ENCODE data around the gene BCKDK.
"Not testable (repeated sequence)": the region's sequence is repeated elsewhere in the genome, so short reads cannot be mapped to it uniquely, and the experiment has no call there.

Gene BCKDK

GRCh38 chr16:31100876-31101641 lies 7.1 kb upstream of the BCKDK start:
- DNase-seq, result not testable (repeated sequence)

- peak; percentile 89 for DNase-seq
Observed at GRCh38 chr16:31105677-31106213, 2.4 kb upstream of the BCKDK start.

GRCh38 chr16:31106509-31107464 lies 1.4 kb upstream of the BCKDK start:
- no peak for DNase-seq

DNA sequence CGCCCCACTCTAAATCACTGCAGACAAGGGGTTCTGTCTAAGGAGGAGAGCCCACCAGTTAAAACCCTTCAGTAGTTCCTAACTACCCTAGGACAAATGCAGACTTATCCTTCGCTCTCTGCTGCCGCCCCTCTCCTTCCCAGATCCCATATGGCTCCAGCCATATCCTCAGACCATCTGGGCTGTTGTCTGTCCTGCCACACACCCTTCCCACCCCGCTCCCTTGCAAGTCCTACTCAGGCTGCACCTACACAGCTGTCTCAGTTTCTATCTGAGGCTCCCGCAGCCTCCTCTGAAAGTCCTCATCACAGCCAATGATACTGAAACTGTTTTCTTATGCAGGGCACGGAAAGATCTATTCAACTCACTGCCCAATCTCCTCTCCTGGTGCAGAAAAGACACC lies 720 bp upstream of the BCKDK start:
- DNase-seq, result no peak

GRCh38 chr16:31108794-31109558 lies 790 bp downstream of the BCKDK start:
- DNase-seq, result no peak

GRCh38 chr16:31109622-31110021 lies 1.4 kb downstream of the BCKDK start:
- no peak for DNase-seq

DNA sequence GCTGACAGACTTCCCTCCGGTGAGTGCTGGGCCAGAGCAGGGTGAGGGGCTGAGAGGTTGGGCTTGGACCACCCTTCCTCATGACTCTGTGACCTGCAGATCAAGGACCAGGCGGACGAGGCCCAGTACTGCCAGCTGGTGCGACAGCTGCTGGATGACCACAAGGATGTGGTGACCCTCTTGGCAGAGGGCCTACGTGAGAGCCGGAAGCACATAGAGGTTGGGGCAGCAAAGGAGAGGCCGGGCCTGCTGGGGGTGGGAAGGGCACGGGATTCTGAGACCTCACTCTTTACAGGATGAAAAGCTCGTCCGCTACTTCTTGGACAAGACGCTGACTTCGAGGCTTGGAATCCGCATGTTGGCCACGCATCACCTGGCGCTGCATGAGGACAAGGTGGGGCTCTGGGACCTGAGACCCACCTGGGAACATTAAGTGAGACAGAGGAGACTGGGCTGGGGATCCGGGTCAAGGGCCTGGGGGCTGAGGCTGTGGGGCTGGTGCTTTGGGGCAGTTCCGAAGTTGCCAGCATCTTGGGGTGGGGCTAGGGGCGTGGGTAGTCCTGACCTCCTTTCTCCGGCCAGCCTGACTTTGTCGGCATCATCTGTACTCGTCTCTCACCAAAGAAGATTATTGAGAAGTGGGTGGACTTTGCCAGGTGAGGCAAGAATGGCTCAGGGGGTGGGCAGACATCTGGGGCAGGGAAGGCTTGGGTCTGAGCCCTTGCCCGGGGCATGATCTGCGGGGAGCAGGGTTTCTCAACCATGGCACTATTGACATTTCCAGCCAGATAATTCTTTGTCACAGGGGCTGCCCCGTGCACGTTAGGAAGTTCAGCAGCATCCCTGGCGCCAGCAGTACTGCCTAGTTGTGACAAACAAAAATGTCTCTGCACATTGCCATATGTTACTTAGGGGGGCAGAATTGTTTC lies 2.2 kb downstream of the BCKDK start:
- no peak for DNase-seq

- DNase-seq, result no peak
Observed at GRCh38 chr16:31111881-31112466, 3.8 kb downstream of the BCKDK start.

GRCh38 chr16:31112711-31113110 lies 4.5 kb downstream of the BCKDK start:
- DNase-seq, result no peak

DNA sequence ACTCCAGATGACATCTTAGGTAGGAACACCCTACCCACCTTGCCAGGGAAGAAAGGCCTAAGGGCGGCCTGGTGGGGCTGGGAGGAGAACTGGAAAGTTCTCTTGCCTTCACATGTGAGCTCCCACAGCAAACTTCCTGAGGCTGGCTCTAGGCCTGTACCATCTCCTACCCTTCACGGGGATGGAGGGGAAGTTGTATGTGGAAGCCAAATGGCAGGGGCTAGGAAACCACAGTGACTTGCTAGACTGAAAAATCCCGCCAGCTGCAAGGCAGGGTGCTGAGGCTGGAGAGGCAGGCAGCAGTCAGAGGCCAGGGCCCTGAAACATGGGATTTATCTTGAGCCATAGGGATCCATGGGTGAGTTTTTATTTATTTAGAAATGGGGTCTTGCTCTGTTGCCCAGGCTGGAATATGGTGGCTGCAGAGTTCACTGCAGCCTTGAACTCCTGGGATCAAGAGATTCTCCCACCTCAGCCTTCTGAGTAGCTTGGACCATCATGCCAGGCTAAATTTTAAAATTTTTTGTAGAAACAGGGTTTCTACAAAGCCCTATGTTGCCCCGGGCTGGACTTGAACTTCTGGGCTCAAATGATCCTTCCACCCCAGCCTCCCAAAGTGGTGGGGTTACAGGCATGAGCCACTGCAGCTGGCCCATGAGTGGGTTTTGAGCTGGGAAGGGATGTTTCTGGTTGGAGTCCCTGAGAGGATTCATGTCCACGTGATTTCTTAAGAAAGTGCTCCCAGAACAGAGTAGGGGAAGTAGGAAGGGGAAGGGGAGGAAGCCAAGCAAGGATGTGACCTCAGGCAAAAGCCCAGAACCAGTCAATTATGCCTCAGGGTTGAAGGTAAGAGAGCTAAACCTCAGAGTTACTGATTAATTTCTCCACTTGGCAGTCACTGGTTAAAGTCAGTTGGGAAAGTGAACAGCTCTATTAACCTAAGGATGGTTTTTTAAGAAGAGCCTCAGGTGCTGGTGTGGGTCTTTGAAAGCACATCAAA lies 5.2 kb downstream of the BCKDK start:
- no peak for DNase-seq

GRCh38 chr16:31114468-31114867 lies 6.3 kb downstream of the BCKDK start:
- no peak for DNase-seq

- peak; percentile 95 for DNase-seq
Observed at GRCh38 chr16:31117384-31118222, 9.4 kb downstream of the BCKDK start, which contains the start of gene KAT8. KAT8 (plus strand) TSS chr16:31117664; CDS start chr16:31117682, 18 bp downstream.

- no peak for DNase-seq
Observed at GRCh38 chr16:31118223-31119155, 10.3 kb downstream of the BCKDK start.

DNA sequence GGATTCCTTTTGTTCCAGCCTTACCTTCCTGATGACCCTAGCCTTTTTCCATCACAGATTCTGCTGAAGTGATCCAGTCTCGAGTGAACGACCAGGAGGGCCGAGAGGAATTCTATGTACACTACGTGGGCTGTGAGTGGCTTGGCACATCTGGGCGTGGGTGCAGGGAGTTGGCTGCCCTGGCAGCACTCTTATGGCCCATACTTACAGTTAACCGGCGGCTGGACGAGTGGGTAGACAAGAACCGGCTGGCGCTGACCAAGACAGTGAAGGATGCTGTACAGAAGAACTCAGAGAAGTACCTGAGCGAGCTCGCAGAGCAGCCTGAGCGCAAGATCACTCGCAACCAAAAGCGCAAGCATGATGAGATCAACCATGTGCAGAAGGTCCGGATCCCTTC lies 11.9 kb downstream of the BCKDK start:
- DNase-seq, result no peak

DNA sequence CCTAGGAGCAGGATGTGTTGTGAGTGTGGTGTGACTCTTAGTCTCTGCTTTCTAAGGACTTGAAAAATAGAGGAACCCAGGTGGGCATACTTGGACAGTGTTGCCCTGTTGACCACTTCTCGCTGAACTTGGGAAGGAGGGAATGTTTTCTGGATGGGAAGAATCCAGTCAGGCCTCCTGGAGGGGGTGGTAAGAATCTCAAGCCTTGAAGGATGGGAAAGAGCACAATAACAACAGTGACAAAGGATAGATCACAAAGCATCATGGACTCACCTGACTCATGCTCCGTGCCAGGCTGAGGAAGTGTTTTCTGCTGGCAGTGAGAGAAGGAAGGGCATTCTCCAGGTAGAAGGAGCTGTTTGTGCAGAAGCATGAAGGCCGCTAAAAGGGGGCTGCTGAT lies 17.7 kb downstream of the BCKDK start:
- DNase-seq, result no peak

GRCh38 chr16:31127182-31127581 lies 19.0 kb downstream of the BCKDK start:
- DNase-seq, result no peak

GRCh38 chr16:31128711-31129567 lies 20.8 kb downstream of the BCKDK start:
- no peak for DNase-seq
